ENCODE measurements around the gene RPS27A.

RPS27A gene

GRCh38 chr2:55242617-55243016 lies 10.1 kb downstream of the RPS27A start:
- no peak for TF ChIP-seq SIN3A (IDR thresholded peaks at IDR 0.05; ENCODE audit: borderline replicate concordance, insufficient read depth, low read length)
- TF ChIP-seq POLR2AphosphoS5 (IDR thresholded peaks at IDR 0.05; ENCODE audit: low read depth, low read length) = no peak
- no peak for TF ChIP-seq REST (IDR thresholded peaks at IDR 0.05; ENCODE audit: insufficient read depth in 1 of 2, low read depth in 2 of 2, low read length in 2 of 2)
- TF ChIP-seq TAF1 (IDR thresholded peaks at IDR 0.05; ENCODE audit: borderline replicate concordance, insufficient read depth, low read length) = no peak
- no peak for TF ChIP-seq FOXP2 (optimal IDR thresholded peaks at IDR 0.05; ENCODE audit: borderline replicate concordance, extremely low read depth, extremely low read length, insufficient read depth)

GRCh38 chr2:55245411-55245810 lies 12.9 kb downstream of the RPS27A start:
- TF ChIP-seq FOXP2 (optimal IDR thresholded peaks at IDR 0.05; ENCODE audit: borderline replicate concordance, extremely low read depth, extremely low read length, insufficient read depth) (no peak), POLR2AphosphoS5 (IDR thresholded peaks at IDR 0.05; ENCODE audit: low read depth, low read length) (no peak), TAF1 (IDR thresholded peaks at IDR 0.05; ENCODE audit: borderline replicate concordance, insufficient read depth, low read length) (no peak), REST (IDR thresholded peaks at IDR 0.05; ENCODE audit: insufficient read depth in 1 of 2, low read depth in 2 of 2, low read length in 2 of 2) (no peak), SIN3A (IDR thresholded peaks at IDR 0.05; ENCODE audit: borderline replicate concordance, insufficient read depth, low read length) (no peak)

GRCh38 chr2:55247025-55247424 lies 14.5 kb downstream of the RPS27A start:
- no peak for TF ChIP-seq FOXP2 (optimal IDR thresholded peaks at IDR 0.05; ENCODE audit: borderline replicate concordance, extremely low read depth, extremely low read length, insufficient read depth)

GRCh38 chr2:55252832-55253231 lies 20.3 kb downstream of the RPS27A start:
- TF ChIP-seq POLR2AphosphoS5 (IDR thresholded peaks at IDR 0.05; ENCODE audit: low read depth, low read length) (no peak), SIN3A (IDR thresholded peaks at IDR 0.05; ENCODE audit: borderline replicate concordance, insufficient read depth, low read length) (no peak), FOXP2 (optimal IDR thresholded peaks at IDR 0.05; ENCODE audit: borderline replicate concordance, extremely low read depth, extremely low read length, insufficient read depth) (no peak), REST (IDR thresholded peaks at IDR 0.05; ENCODE audit: insufficient read depth in 1 of 2, low read depth in 2 of 2, low read length in 2 of 2) (no peak), TAF1 (IDR thresholded peaks at IDR 0.05; ENCODE audit: borderline replicate concordance, insufficient read depth, low read length) (no peak)

GRCh38 chr2:55268288-55268906 lies 35.9 kb downstream of the RPS27A start:
- TF ChIP-seq REST (IDR thresholded peaks at IDR 0.05; ENCODE audit: insufficient read depth in 1 of 2, low read depth in 2 of 2, low read length in 2 of 2) = no peak
- no peak for TF ChIP-seq POLR2AphosphoS5 (IDR thresholded peaks at IDR 0.05; ENCODE audit: low read depth, low read length)
- no peak for TF ChIP-seq SIN3A (IDR thresholded peaks at IDR 0.05; ENCODE audit: borderline replicate concordance, insufficient read depth, low read length)
- TF ChIP-seq FOXP2 (optimal IDR thresholded peaks at IDR 0.05; ENCODE audit: borderline replicate concordance, extremely low read depth, extremely low read length, insufficient read depth) = no peak
- no peak for TF ChIP-seq TAF1 (IDR thresholded peaks at IDR 0.05; ENCODE audit: borderline replicate concordance, insufficient read depth, low read length)
